ENCODE results near the gene NEB.

The NEB gene

DNA sequence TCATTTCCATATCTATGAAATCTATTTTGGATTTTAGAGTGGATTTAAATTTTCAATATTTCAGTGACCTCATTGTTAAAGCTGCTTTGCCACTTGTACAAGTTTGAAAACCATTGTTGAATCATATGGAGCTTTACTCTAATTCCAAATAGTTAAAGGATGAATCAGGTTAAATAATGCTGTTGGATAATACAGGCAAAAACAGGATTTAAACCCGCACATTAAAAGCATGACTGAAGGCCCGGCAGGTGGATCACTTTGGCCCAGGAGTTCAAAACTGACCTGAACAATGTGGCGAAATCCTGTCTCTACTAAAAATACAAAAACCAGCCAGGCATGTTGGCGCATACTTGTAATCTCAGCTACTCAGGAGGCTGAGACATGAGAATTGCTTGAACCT lies 256.3 kb downstream of the NEB start:
- Histone ChIP-seq H3K9me2 (replicated peaks; ENCODE audit: insufficient read depth, low read length) (no peaks in the 10 kb centered on the region), H3K9me3 (replicated peaks; ENCODE audit: insufficient read depth, low read length) (no peaks in the 10 kb centered on the region), H3K4me3 (ENCODE audit: low read length) (no peak overlapping the region), H3K79me2 (ENCODE audit: low read length) (no peaks in the 10 kb centered on the region; the same call in 1 of the 2 replicates), H3K9ac (ENCODE audit: low read length) (no peak overlapping the region), H3K27ac (ENCODE audit: low read length) (no peak overlapping the region), H3F3A (ENCODE audit: insufficient read depth, low read length) (no peaks in the 10 kb centered on the region), H3K36me3 (replicated peaks; ENCODE audit: insufficient read depth, low read length) (peaks cover 18% of the 10 kb centered on the region; the same call in 1 of the 2 replicates), H2AFZ (ENCODE audit: low read length) (no peak overlapping the region), H3K27me3 (replicated peaks; ENCODE audit: insufficient read depth, low read length) (no peaks in the 10 kb centered on the region), H3K4me2 (ENCODE audit: low read depth, low read length) (no peak overlapping the region), H4K20me1 (ENCODE audit: insufficient read depth, low read length) (no peaks in the 10 kb centered on the region), H3K4me1 (ENCODE audit: low read length) (no peaks in the 10 kb centered on the region)
- TF ChIP-seq EZH2phosphoT487 (IDR thresholded peaks at IDR 0.05; ENCODE audit: low read length) (no peak), EZH2 (optimal IDR thresholded peaks at IDR 0.05; ENCODE audit: low read depth, low read length) (no peak)
- TF ChIP-seq, protein P1, sequence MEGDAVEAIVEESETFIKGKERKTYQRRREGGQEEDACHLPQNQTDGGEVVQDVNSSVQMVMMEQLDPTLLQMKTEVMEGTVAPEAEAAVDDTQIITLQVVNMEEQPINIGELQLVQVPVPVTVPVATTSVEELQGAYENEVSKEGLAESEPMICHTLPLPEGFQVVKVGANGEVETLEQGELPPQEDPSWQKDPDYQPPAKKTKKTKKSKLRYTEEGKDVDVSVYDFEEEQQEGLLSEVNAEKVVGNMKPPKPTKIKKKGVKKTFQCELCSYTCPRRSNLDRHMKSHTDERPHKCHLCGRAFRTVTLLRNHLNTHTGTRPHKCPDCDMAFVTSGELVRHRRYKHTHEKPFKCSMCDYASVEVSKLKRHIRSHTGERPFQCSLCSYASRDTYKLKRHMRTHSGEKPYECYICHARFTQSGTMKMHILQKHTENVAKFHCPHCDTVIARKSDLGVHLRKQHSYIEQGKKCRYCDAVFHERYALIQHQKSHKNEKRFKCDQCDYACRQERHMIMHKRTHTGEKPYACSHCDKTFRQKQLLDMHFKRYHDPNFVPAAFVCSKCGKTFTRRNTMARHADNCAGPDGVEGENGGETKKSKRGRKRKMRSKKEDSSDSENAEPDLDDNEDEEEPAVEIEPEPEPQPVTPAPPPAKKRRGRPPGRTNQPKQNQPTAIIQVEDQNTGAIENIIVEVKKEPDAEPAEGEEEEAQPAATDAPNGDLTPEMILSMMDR (IDR thresholded peaks at IDR 0.05; ENCODE audit: low read length) = no peak
- no peak for DNase-seq

DNA sequence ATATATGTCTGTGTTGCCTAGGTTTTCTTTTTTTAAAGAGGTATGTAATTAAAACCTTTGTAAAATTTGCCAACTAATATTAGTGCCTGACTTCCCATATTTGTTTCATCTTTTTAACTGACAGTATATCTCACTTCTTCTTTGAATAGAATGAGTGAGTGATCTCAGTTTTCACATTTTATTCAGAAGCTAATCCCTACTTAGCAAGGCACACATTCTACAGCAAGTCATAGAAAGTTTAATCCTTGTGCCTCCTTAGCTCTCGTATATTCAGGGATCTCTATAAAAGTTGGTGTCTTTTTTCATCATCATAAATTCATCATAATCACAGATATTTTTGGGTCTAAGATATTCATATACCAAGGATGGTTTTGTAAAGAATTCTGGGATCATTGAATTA lies 258.0 kb downstream of the NEB start:
- Histone ChIP-seq H3K4me3 (ENCODE audit: low read length) (no peak overlapping the region), H2AFZ (ENCODE audit: low read length) (no peak overlapping the region), H4K20me1 (ENCODE audit: insufficient read depth, low read length) (no peaks in the 10 kb centered on the region), H3K4me1 (ENCODE audit: low read length) (no peaks in the 10 kb centered on the region), H3K36me3 (replicated peaks; ENCODE audit: insufficient read depth, low read length) (peaks cover 18% of the 10 kb centered on the region; the same call in 1 of the 2 replicates), H3K4me2 (ENCODE audit: low read depth, low read length) (no peak overlapping the region), H3K27ac (ENCODE audit: low read length) (no peak overlapping the region), H3K9ac (ENCODE audit: low read length) (no peak overlapping the region), H3K9me3 (replicated peaks; ENCODE audit: insufficient read depth, low read length) (no peaks in the 10 kb centered on the region), H3K9me2 (replicated peaks; ENCODE audit: insufficient read depth, low read length) (no peaks in the 10 kb centered on the region), H3K79me2 (ENCODE audit: low read length) (no peaks in the 10 kb centered on the region; the same call in 1 of the 2 replicates), H3F3A (ENCODE audit: insufficient read depth, low read length) (no peaks in the 10 kb centered on the region), H3K27me3 (replicated peaks; ENCODE audit: insufficient read depth, low read length) (no peaks in the 10 kb centered on the region)
- TF ChIP-seq EZH2phosphoT487 (IDR thresholded peaks at IDR 0.05; ENCODE audit: low read length) = no peak
- no peak for TF ChIP-seq EZH2 (optimal IDR thresholded peaks at IDR 0.05; ENCODE audit: low read depth, low read length)
- TF ChIP-seq, protein P1 (IDR thresholded peaks at IDR 0.05; ENCODE audit: low read length) = no peak
- DNase-seq = no peak

DNA sequence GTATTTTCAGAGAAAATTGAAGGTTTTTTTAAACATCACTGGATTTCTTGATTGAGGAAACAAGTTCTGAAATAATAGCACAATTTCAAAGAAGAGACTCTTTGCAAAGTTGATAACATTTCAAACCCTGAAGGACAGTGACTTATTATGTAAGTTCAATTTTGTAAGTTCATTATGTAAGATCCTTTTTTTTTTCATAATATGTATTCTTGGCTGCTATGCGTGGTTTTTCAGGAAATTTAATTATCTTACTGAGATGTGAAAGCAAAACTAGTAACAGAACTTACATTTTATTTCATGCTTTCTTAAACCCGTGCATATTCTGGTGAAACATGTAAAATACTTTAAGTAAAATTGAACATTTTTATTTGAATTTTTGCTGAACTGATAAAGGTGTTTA lies 259.2 kb downstream of the NEB start:
- DNase-seq = no peak
- H3K36me3 ChIP-seq (replicated peaks; ENCODE audit: insufficient read depth, low read length) = peaks cover 23% of the 10 kb centered on the region; the same call in 1 of the 2 replicates
- TF ChIP-seq, protein P1 (IDR thresholded peaks at IDR 0.05; ENCODE audit: low read length) = no peak
- TF ChIP-seq EZH2 (optimal IDR thresholded peaks at IDR 0.05; ENCODE audit: low read depth, low read length) (no peak), EZH2phosphoT487 (IDR thresholded peaks at IDR 0.05; ENCODE audit: low read length) (no peak)
- H3K4me3 ChIP-seq (ENCODE audit: low read length) = no peak overlapping the region
- no peaks in the 10 kb centered on the region for H4K20me1 ChIP-seq (ENCODE audit: insufficient read depth, low read length)
- H3K9me3 ChIP-seq (replicated peaks; ENCODE audit: insufficient read depth, low read length) = no peaks in the 10 kb centered on the region
- H3K9me2 ChIP-seq (replicated peaks; ENCODE audit: insufficient read depth, low read length) = no peaks in the 10 kb centered on the region
- no peak overlapping the region for H3K4me2 ChIP-seq (ENCODE audit: low read depth, low read length)
- no peak overlapping the region for H3K9ac ChIP-seq (ENCODE audit: low read length)
- no peak overlapping the region for H3K27ac ChIP-seq (ENCODE audit: low read length)
- no peaks in the 10 kb centered on the region for H3K27me3 ChIP-seq (replicated peaks; ENCODE audit: insufficient read depth, low read length)
- H2AFZ ChIP-seq (ENCODE audit: low read length) = no peak overlapping the region
- no peaks in the 10 kb centered on the region for H3K4me1 ChIP-seq (ENCODE audit: low read length)
- peaks cover 5% of the 10 kb centered on the region; the same call in 1 of the 2 replicates for H3K79me2 ChIP-seq (ENCODE audit: low read length)
- no peaks in the 10 kb centered on the region for H3F3A ChIP-seq (ENCODE audit: insufficient read depth, low read length)

Data from MM.1S (cell line).